ENCODE data around the gene TMEM87B. TPM values are rescaled to one million over a fixed set of nuclear protein-coding genes. Genes with fewer than 3 reads are reported as not detected.
"Not testable (repeated sequence)": the region's sequence is repeated elsewhere in the genome, so short reads cannot be mapped to it uniquely, and the experiment has no call there.

Gene TMEM87B
- total RNA-seq, 1 donor = 6.2 TPM

DNA sequence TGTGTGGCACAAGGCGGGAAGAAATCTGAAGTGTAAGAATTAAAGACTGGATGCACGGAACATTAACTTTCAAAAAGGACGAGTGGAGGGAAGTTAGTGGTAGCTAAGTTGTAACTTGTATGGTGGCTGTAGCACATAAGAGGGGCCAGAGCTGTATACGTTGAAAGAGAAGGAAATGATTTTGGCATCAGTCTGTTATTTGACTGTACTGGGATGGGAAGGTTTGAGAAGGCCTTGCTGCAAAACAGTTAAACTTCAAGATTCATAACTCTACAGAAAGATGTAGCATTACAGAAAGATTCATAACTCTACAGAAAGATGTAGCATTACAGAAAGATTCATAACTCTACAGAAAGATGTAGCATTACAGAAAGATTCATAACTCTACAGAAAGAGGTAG, 58.3 kb downstream of the TMEM87B start:
- not testable (repeated sequence) for DNase-seq (ENCODE audit: low read depth in 2 of 3, low spot score in 2 of 3)

- DNase-seq (ENCODE audit: low read depth in 2 of 3, low spot score in 2 of 3) = no peak
Observed at GRCh38 chr2:112118148-112118547, 63.1 kb downstream of the TMEM87B start.

- DNase-seq (ENCODE audit: low read depth in 2 of 3, low spot score in 2 of 3) = peak in 2 of 3 donors; percentile 54 to 86
Observed at GRCh38 chr2:112121682-112122254, 66.7 kb downstream of the TMEM87B start.

DNA sequence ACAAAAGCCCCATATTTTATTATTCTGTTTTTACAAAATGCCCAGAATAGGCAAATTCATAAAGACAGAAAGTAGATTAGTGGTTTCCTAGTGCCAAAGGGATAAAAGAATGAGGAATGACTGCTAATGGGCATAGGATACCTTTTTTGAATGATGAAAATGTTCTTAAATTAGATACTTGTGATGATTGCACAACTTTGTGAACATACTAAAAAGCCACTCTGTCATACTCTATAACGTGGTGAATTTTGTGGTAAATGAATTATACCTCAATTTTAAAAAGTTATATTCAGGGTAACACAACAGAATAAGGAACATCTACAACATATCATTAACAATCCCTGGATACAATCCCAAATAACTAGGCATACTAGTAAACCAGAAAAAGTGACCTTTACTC, 74.0 kb downstream of the TMEM87B start:
- DNase-seq (ENCODE audit: low read depth in 2 of 3, low spot score in 2 of 3) = no peak

DNA sequence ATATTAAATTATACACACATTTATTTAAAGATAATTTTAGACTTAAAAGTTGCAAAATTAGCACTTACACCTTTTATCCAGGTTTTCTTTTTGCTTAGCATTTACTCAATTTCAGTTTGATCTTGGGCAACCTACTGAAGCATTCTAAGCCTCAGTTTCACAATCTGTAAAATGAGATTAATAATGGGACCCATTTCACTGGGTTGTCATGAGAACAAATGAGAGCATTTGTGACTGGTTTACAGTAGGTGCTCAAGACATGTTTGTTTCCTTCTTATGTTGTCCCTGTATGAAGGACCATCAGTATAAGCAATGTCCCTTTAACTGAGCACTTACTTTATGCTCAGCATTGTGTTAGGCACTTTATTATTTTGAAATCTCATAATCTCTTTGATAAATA, 78.3 kb downstream of the TMEM87B start:
- no peak for DNase-seq (ENCODE audit: low read depth in 2 of 3, low spot score in 2 of 3)

DNA sequence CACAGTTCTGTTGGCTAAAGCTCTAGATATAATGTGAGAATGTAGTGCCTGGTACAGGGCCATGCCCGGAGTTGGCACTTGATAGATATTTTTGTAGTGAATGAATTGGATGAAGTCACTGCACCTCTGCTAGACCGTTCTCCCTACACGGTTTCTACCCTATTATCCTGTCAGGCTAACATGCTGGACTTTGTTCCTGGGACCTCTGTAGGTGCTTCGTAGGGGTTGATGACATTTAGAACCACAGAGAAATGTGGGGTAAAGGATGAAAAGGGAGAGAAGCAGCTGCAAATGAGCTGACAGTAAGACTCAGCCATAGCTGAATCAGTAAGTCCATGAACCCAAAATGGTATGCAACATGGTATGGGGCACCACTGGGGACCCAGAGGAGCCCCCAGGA, 79.1 kb downstream of the TMEM87B start:
- no peak for DNase-seq (ENCODE audit: low read depth in 2 of 3, low spot score in 2 of 3)

DNA sequence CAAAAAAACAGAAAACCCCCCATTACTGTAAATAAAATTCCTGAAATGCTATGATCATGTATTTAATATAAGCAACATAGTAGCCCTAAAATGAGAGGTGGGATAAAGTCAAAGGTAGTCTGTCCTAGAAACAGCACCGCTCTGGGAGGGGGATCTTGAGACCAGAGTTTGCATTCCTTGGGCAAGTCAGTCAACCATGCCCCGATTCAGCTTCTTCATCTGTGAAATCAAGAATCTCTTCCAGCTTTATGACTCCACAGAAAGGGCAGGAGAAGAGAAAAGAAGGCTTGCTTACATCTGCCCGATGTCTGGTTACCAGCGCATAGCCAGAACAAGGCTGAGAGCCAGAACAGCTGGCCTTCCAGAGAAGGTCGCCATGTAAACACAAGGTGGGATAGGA, 81.0 kb downstream of the TMEM87B start:
- no peak for DNase-seq (ENCODE audit: low read depth in 2 of 3, low spot score in 2 of 3)

DNA sequence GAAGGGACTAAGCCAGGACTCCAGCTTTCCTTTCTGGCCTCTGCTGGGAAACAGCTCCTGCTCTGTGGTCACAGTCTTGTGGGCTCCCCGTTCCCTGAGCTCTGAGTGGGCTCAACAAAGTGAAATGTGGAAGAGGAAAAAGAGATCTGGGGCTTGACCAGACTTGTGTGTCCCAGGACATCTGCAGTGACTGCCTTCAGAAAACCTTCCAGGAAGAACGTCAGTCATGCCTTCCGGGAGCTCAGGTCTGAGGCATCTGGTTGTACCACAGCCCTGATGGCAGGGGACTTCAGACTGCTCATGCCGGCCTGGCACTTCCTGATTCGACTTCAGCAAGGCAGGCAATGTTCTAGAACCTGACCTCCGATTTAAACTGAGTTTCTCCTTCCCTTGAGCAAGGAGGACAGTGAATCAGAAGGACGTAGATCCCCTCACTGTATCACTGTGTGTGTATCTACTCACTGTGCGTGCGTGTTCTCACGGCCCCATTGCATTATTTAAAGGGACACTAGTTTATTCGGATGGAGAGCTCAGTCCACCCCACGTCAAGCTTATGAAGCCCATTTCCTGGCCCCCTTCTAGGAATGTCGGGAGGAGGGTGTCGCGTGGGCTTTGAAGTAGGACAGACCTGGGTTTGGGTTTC, 82.6 kb downstream of the TMEM87B start:
- DNase-seq (ENCODE audit: low read depth in 2 of 3, low spot score in 2 of 3) = peak in 2 of 3 donors; percentile 37 to 65

- DNase-seq (ENCODE audit: low read depth in 2 of 3, low spot score in 2 of 3) = peak in 1 of 3 donors; percentile 16
Observed at GRCh38 chr2:112138159-112139032, 83.3 kb downstream of the TMEM87B start, which contains the start of gene FBLN7. Gene FBLN7, plus strand, starts transcription at chr2:112138385. Its CDS starts 271 bp downstream, at chr2:112138656.

GRCh38 chr2:112139033-112139614, 84.1 kb downstream of the TMEM87B start:
- not testable (repeated sequence) for DNase-seq (ENCODE audit: low read depth in 2 of 3, low spot score in 2 of 3)

GRCh38 chr2:112139661-112140204, 84.7 kb downstream of the TMEM87B start:
- not testable (repeated sequence) for DNase-seq (ENCODE audit: low read depth in 2 of 3, low spot score in 2 of 3)

DNA sequence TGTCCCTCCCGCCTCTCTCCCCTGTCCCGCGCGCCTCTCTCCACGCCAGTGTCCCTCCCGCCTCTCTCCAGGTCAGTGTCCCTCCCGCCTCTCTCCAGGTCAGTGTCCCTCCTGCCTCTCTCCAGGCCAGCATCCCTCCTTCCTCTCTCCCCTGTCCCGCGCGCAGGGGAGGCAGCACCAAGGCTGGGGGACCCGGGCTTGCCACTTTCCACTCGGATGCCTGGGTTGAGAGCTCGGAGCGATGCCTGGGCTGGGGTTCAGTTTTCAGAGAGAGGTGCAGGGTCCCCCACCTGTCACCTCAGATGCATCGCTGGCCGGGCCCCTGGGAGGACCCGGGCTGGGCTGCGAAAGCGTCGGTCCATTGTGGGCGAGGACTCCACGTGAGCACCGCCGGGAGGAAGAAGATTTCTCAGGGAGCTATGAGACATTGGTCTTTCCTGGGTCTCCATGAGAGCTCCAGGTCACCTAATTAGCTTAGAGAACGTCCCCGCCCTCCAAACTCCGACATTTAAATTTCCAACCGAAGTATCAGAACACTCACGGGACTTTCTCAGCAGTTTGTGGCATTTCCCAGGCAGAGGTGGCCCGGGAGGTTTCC, 85.2 kb downstream of the TMEM87B start:
- no peak for DNase-seq (ENCODE audit: low read depth in 2 of 3, low spot score in 2 of 3)

- DNase-seq (ENCODE audit: low read depth in 2 of 3, low spot score in 2 of 3) = no peak
Observed at GRCh38 chr2:112140899-112141625, 86.0 kb downstream of the TMEM87B start.

DNA sequence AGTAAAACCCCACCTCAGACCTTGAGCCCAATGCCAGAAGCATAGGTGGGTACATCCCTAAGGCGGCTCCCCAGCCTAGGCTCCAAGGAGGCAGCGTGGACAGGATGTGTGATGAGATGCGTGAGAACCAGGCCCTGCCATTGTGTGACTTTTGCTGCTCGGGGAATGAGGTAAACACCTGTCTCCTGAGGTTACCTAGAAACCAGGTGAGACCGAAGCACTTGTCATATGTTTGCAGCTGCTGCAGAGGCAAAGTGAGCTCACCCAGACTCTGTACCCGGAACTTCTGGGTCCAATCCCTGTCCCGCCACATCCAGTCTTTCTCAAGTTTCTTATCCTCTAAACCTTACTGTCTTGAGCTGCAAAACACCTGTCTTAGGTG, 86.5 kb downstream of the TMEM87B start:
- no peak for DNase-seq (ENCODE audit: low read depth in 2 of 3, low spot score in 2 of 3)

DNA sequence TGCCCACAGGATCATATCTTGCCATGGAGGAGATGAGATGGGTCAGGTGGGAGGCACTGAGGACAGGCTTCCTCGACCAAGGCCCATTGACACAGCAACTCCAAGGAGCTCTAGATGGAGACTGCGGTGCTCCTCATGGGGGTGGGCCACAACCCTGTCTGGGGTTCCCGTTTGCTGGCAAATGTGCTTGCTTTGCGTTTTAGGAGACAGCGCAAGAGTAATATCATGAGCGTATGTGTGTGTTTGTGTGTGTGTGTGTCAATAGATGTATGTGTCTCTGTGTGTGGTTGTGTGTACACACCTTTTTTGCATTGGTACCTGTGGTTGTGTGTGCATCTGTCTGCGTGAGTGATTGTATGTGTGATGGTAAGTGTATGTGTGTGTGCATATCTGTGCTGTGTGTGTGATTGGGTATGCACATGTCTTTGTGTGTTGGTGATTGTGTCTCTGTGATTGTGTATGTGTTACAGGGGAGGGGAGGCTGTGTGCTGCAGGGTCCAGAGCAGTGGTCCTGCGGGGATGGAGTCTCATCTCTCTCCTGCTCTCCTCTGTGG, 87.5 kb downstream of the TMEM87B start:
- DNase-seq (ENCODE audit: low read depth in 2 of 3, low spot score in 2 of 3) = no peak

GRCh38 chr2:112143150-112143549, 88.1 kb downstream of the TMEM87B start:
- no peak for DNase-seq (ENCODE audit: low read depth in 2 of 3, low spot score in 2 of 3)

GRCh38 chr2:112144966-112145365, 89.9 kb downstream of the TMEM87B start:
- no peak for DNase-seq (ENCODE audit: low read depth in 2 of 3, low spot score in 2 of 3)

DNA sequence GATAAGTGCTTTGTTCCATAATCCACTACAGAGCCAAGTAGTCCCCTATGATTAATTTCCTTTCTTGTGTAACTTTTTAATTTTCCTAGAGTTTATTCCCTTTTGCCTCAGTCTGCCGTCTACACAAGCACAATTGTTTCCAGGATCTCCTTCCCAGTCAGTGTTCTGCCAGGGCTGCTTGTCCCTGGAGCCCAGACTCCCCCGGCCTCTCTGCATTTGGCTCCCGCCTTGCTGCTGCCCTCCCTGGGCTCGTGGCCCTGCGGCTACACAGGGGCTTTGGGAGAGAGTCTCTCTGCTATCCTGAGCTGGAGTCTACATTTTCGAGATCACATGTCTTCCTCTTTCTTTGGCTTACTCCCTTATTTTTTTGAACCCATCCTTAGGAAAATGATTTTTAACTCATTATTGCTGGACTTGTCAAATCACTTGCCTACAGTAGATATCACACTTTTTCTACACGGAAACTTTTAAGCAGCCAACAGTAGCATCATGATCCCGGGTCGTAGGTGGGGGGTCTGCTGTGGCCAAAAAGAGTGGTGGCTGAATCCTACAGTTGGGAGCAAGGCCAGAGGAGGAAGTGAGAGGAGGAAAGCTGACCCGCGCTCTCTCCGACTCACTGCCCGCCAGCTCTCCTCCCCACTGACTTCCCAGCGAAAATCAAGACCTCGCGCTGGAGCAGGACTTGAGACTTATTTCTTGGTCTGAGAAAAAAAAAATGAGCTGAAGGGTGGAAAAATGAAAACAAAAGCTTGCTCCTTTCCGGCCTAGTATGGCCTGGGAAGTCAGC, 92.5 kb downstream of the TMEM87B start:
- no peak for DNase-seq (ENCODE audit: low read depth in 2 of 3, low spot score in 2 of 3)

GRCh38 chr2:112148477-112148876, 93.4 kb downstream of the TMEM87B start:
- DNase-seq (ENCODE audit: low read depth in 2 of 3, low spot score in 2 of 3) = no peak

Data from hematopoietic multipotent progenitor cell (in vitro differentiated cells).